Hepatocyte (in vitro differentiated cells): ENCODE measurements around the gene PHLDB2.
A peak's percentile ranks its signal among the peaks of the same experiment; 100 is the strongest.

Experiments used
- CTCF ChIP-seq: fragments of 200-600 bp; sonication (generic); IDR thresholded peaks from 2 replicates; pipeline ENCODE4 v1.5.1; 2016; ENCODE audit warnings: antibody characterized with exemption, mild to moderate bottlenecking; ENCODE audit not compliant: poor library complexity
- EZH2 ChIP-seq: fragments of 200-600 bp; sonication (generic); IDR thresholded peaks from 2 replicates; pipeline ENCODE4 v1.6.1; 2016; ENCODE audit warnings: antibody characterized with exemption, mild to moderate bottlenecking, borderline replicate concordance

GRCh38 chr3:111859061-111859973 lies at the start of gene PHLDB2:
- no peak for TF ChIP-seq EZH2
- peak; percentile 14 for TF ChIP-seq CTCF
